Activated CD8-positive, alpha-beta memory T cell treated with anti-CD3 and anti-CD28 coated beads, Interleukin-2, amount 50 U/mL, for 1 hour (primary cell): ENCODE measurements around the gene CTNND2.

Experiments
- DNase-seq: peaks from one replicate; pipeline ENCODE4 v3.0.0-alpha.2; 2020; ENCODE audit errors: extremely low read depth

The CTNND2 gene

DNA sequence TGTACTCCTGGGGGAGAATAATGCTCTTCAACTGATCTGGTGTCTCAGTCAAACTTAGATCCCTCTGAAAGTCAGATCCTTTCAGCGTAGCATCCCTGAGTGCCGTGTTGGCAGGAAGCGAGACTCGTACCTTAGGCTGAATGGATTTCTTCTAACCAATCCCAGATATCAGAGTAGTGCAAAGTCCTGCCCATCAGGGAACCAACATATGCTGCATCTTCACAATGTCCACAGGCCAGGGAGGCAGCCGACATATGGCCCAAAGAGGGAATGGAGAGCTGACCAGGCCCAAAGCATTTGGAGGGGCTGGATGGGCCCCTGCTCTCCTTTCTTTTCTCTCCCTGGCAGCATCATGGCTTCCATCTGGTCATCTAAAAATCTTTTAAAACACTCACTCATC, 646.2 kb downstream of the CTNND2 start:
- no peak for DNase-seq

DNA sequence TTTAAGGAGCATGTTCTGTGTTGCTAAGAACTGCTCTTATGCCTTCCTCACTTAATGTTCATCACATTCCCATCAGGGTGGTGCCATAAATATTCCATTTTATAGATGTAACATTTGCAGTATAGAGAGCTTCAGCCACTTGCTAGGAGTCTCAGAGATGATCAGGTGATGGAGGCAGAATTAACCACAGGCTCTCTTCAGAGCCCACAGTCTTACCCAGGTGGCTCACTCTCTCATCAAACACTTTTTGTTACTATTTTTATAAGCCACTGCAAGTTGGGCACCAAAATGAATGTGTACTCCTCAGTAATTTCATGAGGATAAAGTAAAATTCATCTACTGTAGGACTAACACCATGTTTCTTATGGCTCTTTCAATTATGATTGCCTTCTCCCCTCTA, 651.7 kb downstream of the CTNND2 start:
- DNase-seq = no peak

- DNase-seq = no peak
Observed at GRCh38 chr5:11252075-11252474, 652.2 kb downstream of the CTNND2 start.

GRCh38 chr5:11251247-11251646, 653.0 kb downstream of the CTNND2 start:
- DNase-seq = no peak

GRCh38 chr5:11248966-11249365, 655.3 kb downstream of the CTNND2 start:
- no peak for DNase-seq

DNA sequence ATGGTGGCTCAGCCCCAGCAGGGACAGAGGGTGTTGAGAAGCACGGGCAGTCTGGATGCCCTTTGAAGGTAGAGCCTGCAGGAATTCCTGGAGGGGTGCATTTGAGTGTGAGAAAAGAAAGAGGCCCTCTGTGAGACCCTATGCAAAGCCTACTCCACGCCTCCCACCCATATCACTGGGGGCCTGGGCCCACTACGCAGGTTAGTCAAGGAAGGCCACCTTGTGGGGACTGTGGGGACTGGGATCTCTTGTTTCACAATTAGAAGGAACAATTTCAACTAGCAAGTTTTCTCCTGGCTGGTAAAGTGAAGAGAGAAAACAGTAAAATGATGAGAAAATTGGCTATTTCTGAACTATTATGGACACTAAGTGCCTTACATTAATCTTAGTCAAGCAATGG, 657.0 kb downstream of the CTNND2 start:
- DNase-seq = no peak

DNA sequence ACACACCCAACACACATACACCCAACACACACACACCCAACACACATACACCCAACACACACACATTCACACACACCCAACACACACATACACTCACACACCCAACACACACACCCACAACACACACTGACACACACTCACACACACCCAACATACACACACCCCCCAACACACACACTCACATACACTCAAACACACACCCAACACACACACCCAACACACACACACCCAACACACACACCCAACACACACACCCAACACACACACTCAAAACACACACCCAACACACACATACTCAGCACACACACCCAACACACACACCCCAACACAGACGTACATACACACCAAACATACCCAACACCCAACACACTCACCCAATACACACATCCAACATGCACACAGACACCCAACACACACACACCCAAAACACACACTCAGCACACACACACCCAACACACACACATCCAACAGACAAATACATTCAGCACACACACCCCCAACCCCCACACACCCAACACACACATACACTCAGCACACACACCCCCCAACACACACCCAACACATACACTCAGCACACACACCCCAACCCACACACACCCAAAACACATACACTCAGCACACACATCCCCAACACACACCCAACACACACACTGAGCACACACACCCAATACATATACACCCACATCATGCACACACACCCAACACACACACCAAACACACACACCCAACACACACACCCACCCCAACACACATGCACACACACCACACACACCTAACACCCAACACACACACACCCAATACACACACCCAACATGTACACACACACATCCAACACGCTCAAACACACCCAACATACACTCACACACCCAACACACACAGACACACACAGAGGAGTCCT, 663.7 kb downstream of the CTNND2 start:
- no peak for DNase-seq

DNA sequence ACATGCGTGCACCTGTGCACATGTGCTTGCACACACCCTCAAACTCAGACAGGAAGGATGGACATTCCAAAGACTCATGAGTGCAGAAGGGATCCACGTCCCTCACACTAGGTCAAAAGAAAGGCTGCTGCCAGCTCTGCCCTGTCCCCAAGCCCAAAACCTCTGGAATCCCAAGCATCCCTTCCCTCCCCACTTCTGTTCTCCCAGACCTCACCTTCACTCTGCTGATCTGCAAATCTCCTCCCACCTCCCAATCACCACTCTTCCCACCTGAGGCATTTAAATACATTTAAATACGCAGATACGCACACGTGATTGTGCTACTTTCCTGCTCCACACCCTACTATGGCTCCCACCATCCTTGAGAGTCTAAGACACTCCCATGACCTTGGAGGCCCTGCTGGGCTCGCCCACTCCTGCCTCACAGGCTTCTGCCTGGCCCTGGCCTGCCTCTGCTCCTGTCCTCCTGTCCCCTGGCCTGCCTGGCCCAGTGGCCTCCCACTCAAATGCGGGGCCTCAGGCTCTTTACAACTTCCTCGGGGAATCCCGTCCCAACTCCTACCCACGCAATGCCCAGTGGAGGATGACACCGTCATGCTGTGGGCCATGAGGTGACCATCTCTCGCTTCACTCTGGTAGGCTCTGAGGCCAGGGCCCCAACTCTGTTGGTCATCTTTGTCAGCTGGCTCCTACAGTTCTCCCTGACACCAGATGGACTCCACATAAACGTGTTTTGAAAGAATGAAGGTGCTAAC, 664.8 kb downstream of the CTNND2 start:
- DNase-seq = no peak

DNA sequence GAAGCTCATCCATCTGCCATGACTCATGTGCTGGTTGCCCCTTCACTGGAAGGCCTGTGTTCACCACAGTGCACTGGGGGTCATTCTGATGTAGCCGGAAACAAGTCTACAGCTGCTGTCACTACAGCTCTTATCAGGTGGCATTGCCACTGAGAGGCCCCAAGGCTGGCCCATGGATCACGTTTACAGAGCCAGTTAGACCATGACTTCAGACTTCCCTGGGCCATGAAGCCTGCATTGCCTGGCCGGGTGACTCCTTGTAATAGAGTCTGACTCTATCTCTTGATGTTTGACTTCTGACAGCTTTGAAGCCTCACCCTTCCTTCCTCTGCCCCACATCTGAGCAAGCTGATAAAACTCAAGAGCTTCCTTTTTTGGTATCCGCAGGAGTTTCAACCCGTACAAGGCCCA, 669.7 kb downstream of the CTNND2 start:
- no peak for DNase-seq

GRCh38 chr5:11230890-11231289, 673.4 kb downstream of the CTNND2 start:
- no peak for DNase-seq

- no peak for DNase-seq
Observed at GRCh38 chr5:11227064-11227463, 677.2 kb downstream of the CTNND2 start.

GRCh38 chr5:11224436-11225187, 679.6 kb downstream of the CTNND2 start:
- DNase-seq = no peak

GRCh38 chr5:11222169-11222568, 682.1 kb downstream of the CTNND2 start:
- DNase-seq = no peak

- DNase-seq = no peak
Observed at GRCh38 chr5:11214864-11215644, 689.2 kb downstream of the CTNND2 start.

- no peak for DNase-seq
Observed at GRCh38 chr5:11212706-11213105, 691.5 kb downstream of the CTNND2 start.

DNA sequence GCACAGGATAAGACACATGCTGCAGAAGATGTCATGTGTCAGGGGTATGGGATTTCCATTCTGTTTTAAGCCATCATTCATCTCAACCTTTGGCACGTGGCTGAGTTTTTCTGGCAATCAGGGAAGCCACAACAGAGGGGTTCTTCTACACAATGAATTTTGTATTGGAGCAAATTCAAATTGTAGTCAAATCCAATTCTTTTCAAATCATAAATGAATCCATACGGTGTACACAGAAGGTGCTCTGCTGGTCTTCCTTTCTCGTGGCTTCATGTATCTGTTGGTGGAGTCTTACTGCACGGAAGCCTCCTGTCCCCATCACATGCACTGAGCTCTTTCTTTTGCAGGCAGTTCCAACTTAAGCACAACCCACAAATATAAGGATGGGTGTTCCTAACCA, 706.5 kb downstream of the CTNND2 start:
- no peak for DNase-seq

- no peak for DNase-seq
Observed at GRCh38 chr5:11191673-11192072, 712.6 kb downstream of the CTNND2 start.

DNA sequence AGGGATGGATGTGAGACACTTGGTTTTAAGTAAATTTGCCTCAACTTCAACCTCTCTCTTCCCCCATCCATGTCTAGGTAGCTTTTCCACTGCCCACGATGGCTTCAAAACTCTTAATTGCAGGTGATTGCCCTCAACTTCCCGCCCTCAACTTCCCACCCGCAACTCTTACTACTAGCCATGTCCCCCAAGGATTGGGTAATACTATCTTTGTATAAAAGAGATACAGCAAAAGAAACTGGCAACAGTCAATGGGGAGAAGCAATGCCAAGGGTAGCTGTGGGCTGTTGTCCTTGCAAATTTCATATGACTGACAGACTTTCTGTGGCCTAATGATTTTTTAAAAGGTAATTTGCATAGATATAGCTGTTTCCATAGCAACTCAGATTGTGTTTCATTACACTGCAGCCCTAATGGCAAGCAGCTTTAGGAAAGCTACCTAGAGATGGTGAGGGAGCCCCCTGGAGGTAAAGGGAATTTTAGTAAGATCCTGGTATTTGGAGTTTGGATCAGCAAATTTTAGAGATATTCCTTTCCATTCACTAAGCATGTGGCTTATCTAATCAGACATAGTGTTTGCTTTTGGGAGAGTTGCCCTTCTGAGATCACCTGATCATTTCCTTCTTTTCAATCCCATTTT, 721.7 kb downstream of the CTNND2 start:
- no peak for DNase-seq

DNA sequence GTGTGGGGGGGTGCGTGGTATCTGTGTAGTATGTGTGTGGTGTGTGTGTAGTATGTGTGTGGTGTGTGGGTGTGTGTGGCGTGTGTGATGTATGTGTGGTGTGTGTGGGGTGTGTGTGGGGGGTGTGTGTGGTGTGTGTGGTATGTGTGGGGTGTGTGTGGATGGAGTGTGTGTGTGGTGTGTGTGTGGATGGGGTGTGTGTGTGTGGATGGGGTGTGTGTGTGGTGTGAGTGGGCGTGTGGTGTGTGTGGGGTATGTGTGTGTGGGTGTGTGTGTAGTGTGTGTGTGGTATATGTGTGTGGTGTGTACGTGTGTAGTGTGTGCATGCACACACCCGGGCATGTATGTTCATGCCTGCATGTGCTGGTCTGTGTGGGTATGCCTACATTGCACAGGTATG, 722.3 kb downstream of the CTNND2 start:
- DNase-seq = no peak

DNA sequence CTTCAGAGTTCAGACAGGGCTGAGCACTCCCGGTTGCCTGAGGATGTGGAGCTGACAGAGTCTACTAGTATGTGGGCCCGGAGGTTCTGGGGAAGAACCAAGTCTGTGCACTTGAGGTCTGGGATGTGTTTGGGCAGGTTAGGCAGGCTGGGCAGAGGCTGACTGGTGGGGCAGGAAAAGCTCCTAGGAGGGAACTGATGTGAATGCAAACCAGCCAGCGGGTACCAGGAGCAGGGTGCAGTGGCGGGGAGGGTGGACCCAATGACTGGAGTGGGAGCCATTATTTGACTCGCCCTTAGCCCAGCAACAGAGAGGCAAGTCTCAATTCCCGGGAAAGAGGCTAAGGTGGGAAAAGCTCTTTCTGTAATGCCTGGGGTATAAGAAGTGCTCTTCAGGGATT, 723.4 kb downstream of the CTNND2 start:
- DNase-seq = no peak
